ENCODE measurements around the gene PHF11.

Gene PHF11

GRCh38 chr13:49499889-49500660, 4.3 kb downstream of the PHF11 start:
- DNase-seq = peak; percentile 51

- no peak for DNase-seq
Measured at GRCh38 chr13:49502954-49503353, 7.2 kb downstream of the PHF11 start.

GRCh38 chr13:49503951-49504350, 8.2 kb downstream of the PHF11 start:
- no peak for DNase-seq

GRCh38 chr13:49512578-49512977, 16.8 kb downstream of the PHF11 start:
- no peak for DNase-seq

- no peak for DNase-seq
Measured at GRCh38 chr13:49516467-49516866, 20.7 kb downstream of the PHF11 start.

GRCh38 chr13:49517461-49517860, 21.7 kb downstream of the PHF11 start:
- DNase-seq = no peak

GRCh38 chr13:49521224-49521623, 25.5 kb downstream of the PHF11 start:
- DNase-seq = no peak

- peak; percentile 23 for DNase-seq
Measured at GRCh38 chr13:49524740-49525501, 29.2 kb downstream of the PHF11 start.

- no peak for DNase-seq
Measured at GRCh38 chr13:49527123-49527522, 31.4 kb downstream of the PHF11 start.

- DNase-seq = no peak
Measured at GRCh38 chr13:49528161-49528560, 32.4 kb downstream of the PHF11 start.

GRCh38 chr13:49530457-49530856, 34.7 kb downstream of the PHF11 start:
- DNase-seq = no peak

GRCh38 chr13:49532593-49532992, 36.8 kb downstream of the PHF11 start:
- DNase-seq = no peak

- DNase-seq = no peak
Measured at GRCh38 chr13:49533011-49533410, 37.3 kb downstream of the PHF11 start.

- no peak for DNase-seq
Measured at GRCh38 chr13:49533591-49534269, 38.0 kb downstream of the PHF11 start.

GRCh38 chr13:49536144-49536873, 40.6 kb downstream of the PHF11 start:
- DNase-seq = no peak

GRCh38 chr13:49538404-49538803, 42.7 kb downstream of the PHF11 start:
- no peak for DNase-seq

- DNase-seq = no peak
Measured at GRCh38 chr13:49539313-49539712, 43.6 kb downstream of the PHF11 start.

GRCh38 chr13:49539746-49540145, 44.0 kb downstream of the PHF11 start:
- no peak for DNase-seq

- DNase-seq = no peak
Measured at GRCh38 chr13:49540552-49540951, 44.8 kb downstream of the PHF11 start.

GRCh38 chr13:49543656-49544055, 47.9 kb downstream of the PHF11 start:
- DNase-seq = no peak

- no peak for DNase-seq
Measured at GRCh38 chr13:49545661-49546060, 49.9 kb downstream of the PHF11 start.

GRCh38 chr13:49546561-49546960, 50.8 kb downstream of the PHF11 start:
- DNase-seq = no peak

- no peak for DNase-seq
Measured at GRCh38 chr13:49549289-49549688, 53.5 kb downstream of the PHF11 start.

All from activated CD4-positive, alpha-beta T cell treated with anti-CD3 and anti-CD28 coated beads, Interleukin-10, Interleukin-2, amounts not matched to agents 100 ng/mL and 50 ng/mL, durations not matched to agents 16 hours and 8 hours (primary cell).